Lower lobe of right lung (tissue), 2 donors: Measurements from ENCODE around the gene SDF4. TPM values are rescaled to one million over a fixed set of nuclear protein-coding genes. Genes with fewer than 3 reads are reported as not detected.

Experiments used
- ATAC-seq, 2 donors: fragments of 200-7000 bp; cut with Tn5 transposase; one replicate each; pipeline ENCODE4 v1.9.1; 2020 to 2022; ENCODE audit warnings: mild to moderate bottlenecking in 2 of 2, moderate library complexity in 2 of 2
- DNase-seq: peaks from one replicate; pipeline ENCODE4 v3.0.0-alpha.2; 2020
- H3K27ac ChIP-seq: fragments of 200-600 bp; one replicate; pipeline ENCODE4 v1.8.0; 2022
- H3K27me3 ChIP-seq: fragments of 200-600 bp; one replicate; pipeline ENCODE4 v1.8.0; 2022; ENCODE audit warnings: low read depth
- H3K36me3 ChIP-seq: fragments of 200-600 bp; one replicate; pipeline ENCODE4 v1.8.0; 2022; ENCODE audit warnings: mild to moderate bottlenecking
- H3K4me1 ChIP-seq: fragments of 200-600 bp; one replicate; pipeline ENCODE4 v1.8.0; 2022
- H3K4me3 ChIP-seq: fragments of 200-600 bp; one replicate; pipeline ENCODE4 v1.8.0; 2022; ENCODE audit warnings: mild to moderate bottlenecking
- H3K9me3 ChIP-seq: fragments of 200-600 bp; one replicate; pipeline ENCODE4 v1.8.0; 2022
- intact Hi-C: fragments of 100-400 bp; cut with DNase I; formaldehyde crosslinking; loops from one replicate; pipeline ENCODE4 v1.11.0; 2022
- total RNA-seq: library from RNA; stranded (reverse); fragmentation: NEBNext Ultra II Directional; extraction: Animal tissue kit (Norgen Biotek cat#: 25700); gene quantifications from one replicate; pipeline ENCODE4 v1.2.1, GENCODE V29; 2021
- TF ChIP-seq, protein P1 (sequence below): fragments of 200-600 bp; IDR thresholded peaks from one replicate; pipeline ENCODE4 v1.8.0; 2022; ENCODE audit warnings: antibody characterized with exemption, mild to moderate bottlenecking
- donor health status: DM: no; HTN: yes; CAD: no; lungs with severe emphysema.

SDF4 gene
- total RNA-seq, 1 donor from 2014 or later = 127 TPM

- no peaks in the 10 kb centered on the region for H3K9me3 ChIP-seq
- ATAC-seq (no peak), DNase-seq (no peak)
- peaks cover 62% of the 10 kb centered on the region for H3K27me3 ChIP-seq
- TF ChIP-seq, protein P1, sequence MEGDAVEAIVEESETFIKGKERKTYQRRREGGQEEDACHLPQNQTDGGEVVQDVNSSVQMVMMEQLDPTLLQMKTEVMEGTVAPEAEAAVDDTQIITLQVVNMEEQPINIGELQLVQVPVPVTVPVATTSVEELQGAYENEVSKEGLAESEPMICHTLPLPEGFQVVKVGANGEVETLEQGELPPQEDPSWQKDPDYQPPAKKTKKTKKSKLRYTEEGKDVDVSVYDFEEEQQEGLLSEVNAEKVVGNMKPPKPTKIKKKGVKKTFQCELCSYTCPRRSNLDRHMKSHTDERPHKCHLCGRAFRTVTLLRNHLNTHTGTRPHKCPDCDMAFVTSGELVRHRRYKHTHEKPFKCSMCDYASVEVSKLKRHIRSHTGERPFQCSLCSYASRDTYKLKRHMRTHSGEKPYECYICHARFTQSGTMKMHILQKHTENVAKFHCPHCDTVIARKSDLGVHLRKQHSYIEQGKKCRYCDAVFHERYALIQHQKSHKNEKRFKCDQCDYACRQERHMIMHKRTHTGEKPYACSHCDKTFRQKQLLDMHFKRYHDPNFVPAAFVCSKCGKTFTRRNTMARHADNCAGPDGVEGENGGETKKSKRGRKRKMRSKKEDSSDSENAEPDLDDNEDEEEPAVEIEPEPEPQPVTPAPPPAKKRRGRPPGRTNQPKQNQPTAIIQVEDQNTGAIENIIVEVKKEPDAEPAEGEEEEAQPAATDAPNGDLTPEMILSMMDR = no peak
- intact Hi-C loops = no loop called here
- no peak overlapping the region for H3K27ac ChIP-seq
- H3K4me1 ChIP-seq = no peaks in the 10 kb centered on the region
- H3K4me3 ChIP-seq = no peak overlapping the region
- H3K36me3 ChIP-seq = no peaks in the 10 kb centered on the region
These were observed 11.5 kb upstream of the SDF4 start for GRCh38 chr1:1243266-1243660.

DNA sequence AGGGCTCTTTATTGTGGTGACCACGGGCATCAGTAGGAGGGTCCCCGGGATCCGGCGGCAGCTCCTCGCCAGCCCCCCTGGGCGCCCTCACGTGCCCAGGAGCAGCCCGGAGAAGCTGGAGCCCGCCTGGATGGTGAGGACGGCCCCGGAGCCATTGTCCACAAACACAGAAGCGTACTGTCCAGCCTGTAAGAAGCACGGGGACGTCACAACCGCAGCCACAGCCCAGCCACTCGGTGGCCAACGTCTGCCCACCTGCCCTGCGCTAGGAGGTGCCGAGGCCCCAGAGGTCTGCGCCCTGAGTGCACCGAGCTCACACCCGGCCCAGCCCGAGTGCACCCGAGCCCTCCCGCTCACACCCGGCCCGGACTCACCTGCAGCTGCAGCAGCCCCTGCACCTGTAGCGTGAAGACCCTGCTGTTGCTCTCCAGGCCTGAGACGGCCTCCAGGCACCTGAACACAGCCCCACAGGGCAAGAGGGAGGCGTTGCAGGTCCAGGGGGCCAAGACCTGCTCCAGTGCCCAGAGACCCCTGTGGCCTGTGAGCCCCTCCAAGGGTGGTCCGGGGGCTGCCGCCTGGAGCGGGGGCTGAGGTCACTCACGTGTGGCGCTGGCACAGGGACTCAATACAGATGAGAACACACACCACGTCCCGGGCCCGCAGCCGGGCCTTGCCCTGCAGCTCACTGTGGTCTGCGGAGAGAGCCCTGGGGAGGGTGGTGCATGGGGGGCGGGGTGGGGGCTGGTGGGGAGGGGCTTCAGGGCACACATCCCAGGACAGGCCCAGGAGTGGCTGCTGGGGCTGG lies 10.9 kb upstream of the SDF4 start:
- ATAC-seq (no peak), DNase-seq (no peak)
- H3K9me3 ChIP-seq = no peaks in the 10 kb centered on the region
- H3K27me3 ChIP-seq = peaks cover 67% of the 10 kb centered on the region
- no peak overlapping the region for H3K4me3 ChIP-seq
- H3K27ac ChIP-seq = no peak overlapping the region
- TF ChIP-seq, protein P1 = no peak
- H3K36me3 ChIP-seq = no peaks in the 10 kb centered on the region
- intact Hi-C loops = no loop called here
- H3K4me1 ChIP-seq = no peaks in the 10 kb centered on the region

- intact Hi-C loops = no loop called here
- DNase-seq = no peak
- H3K36me3 ChIP-seq = no peaks in the 10 kb centered on the region
- TF ChIP-seq, protein P1 = no peak
- no peaks in the 10 kb centered on the region for H3K9me3 ChIP-seq
- H3K27ac ChIP-seq = no peak overlapping the region
- peaks cover 3% of the 10 kb centered on the region for H3K4me1 ChIP-seq
- ATAC-seq = no peak
- H3K27me3 ChIP-seq = peaks cover 67% of the 10 kb centered on the region
- H3K4me3 ChIP-seq = no peak overlapping the region
These were observed 9.9 kb upstream of the SDF4 start for GRCh38 chr1:1241588-1242219.

GRCh38 chr1:1240822-1241587 lies 9.2 kb upstream of the SDF4 start:
- DNase-seq (no peak), ATAC-seq (no peak)
- Histone ChIP-seq H3K9me3 (no peaks in the 10 kb centered on the region), H3K4me1 (peaks cover 3% of the 10 kb centered on the region), H3K36me3 (no peaks in the 10 kb centered on the region), H3K27ac (no peak overlapping the region), H3K4me3 (no peak overlapping the region), H3K27me3 (peaks cover 60% of the 10 kb centered on the region)
- intact Hi-C loops = no loop called here
- TF ChIP-seq, protein P1 = no peak

- no peak overlapping the region for H3K27ac ChIP-seq
- peaks cover 3% of the 10 kb centered on the region for H3K4me1 ChIP-seq
- ATAC-seq (no peak), DNase-seq (no peak)
- TF ChIP-seq, protein P1 = no peak
- H3K9me3 ChIP-seq = no peaks in the 10 kb centered on the region
- no peaks in the 10 kb centered on the region for H3K36me3 ChIP-seq
- H3K4me3 ChIP-seq = no peak overlapping the region
- intact Hi-C loops = no loop called here
- H3K27me3 ChIP-seq = peaks cover 53% of the 10 kb centered on the region
These were observed 8.5 kb upstream of the SDF4 start for GRCh38 chr1:1240348-1240732.
